VCaP (cell line): Measurements from ENCODE around the gene FGF8.

Experiments
- H3K27ac ChIP-seq: fragments of 450-650 bp; 2 replicates; pipeline ENCODE4 v1.5.1; 2017
- TF ChIP-seq, protein P1 (sequence below): fragments of 450-650 bp; conservative IDR thresholded peaks from 2 replicates; pipeline ENCODE4 v1.5.1; 2017; ENCODE audit warnings: mild to moderate bottlenecking, moderate library complexity

FGF8 gene

DNA sequence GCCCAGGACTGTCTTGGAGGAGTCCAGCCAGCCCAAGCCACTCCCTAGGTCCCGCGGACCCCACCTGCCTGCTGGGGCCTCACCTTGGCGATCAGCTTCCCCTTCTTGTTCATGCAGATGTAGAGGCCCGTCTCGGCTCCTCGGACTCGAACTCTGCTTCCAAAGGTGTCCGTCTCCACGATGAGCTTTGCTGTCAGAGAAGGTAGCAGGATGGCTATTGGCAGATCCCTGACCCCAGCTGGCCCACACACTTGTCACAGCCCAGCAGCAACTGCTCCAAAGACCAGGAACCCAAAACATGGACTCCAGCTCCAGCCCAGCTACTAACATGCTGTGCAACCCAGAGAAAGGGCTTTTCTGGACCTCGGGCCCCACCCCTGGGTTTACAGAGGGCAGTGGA is 4.5 kb downstream of the FGF8 start:
- TF ChIP-seq, protein P1, sequence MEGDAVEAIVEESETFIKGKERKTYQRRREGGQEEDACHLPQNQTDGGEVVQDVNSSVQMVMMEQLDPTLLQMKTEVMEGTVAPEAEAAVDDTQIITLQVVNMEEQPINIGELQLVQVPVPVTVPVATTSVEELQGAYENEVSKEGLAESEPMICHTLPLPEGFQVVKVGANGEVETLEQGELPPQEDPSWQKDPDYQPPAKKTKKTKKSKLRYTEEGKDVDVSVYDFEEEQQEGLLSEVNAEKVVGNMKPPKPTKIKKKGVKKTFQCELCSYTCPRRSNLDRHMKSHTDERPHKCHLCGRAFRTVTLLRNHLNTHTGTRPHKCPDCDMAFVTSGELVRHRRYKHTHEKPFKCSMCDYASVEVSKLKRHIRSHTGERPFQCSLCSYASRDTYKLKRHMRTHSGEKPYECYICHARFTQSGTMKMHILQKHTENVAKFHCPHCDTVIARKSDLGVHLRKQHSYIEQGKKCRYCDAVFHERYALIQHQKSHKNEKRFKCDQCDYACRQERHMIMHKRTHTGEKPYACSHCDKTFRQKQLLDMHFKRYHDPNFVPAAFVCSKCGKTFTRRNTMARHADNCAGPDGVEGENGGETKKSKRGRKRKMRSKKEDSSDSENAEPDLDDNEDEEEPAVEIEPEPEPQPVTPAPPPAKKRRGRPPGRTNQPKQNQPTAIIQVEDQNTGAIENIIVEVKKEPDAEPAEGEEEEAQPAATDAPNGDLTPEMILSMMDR = no peak
- H3K27ac ChIP-seq = no peak overlapping the region

DNA sequence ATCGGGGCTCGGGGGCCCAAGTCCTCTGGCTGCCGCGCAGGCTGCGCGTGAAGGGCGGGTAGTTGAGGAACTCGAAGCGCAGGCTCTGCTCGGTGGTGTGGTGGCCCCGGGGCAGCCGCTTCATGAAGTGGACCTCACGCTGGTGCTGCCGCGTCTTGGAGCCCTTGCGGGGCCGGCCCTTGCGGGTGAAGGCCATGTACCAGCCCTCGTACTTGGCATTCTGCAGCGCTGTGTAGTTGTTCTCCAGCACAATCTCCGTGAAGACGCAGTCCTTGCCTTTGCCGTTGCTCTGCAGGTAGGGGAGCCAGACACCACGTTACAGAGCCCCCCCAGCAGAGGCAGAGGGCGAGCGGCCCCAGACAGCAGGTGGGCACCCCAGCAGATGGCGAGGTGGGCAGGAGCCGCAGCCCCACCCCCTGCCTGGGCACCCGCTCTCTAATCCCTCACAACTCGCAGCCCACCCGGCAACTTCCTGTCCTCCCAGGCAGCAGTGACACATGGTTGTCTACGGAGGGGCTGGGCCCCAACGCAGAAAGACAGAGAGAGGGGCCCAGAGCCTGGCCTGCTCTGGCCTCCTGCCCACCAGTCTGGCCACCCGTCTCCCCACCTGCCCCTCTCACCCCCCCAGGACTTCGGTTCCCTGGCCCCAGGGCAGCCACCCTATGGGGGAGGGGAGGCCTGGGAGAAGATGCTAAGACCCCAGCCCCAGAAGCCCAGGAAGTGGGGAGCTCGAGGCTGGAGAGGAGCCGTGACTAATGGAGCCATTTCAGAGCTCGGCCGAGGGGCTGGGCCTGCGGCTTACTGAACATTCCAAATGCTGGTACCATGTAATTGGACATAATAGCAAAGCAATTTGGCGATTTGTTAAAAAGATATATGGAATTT is 5.3 kb downstream of the FGF8 start:
- TF ChIP-seq, protein P1 = no peak
- H3K27ac ChIP-seq = no peak overlapping the region

DNA sequence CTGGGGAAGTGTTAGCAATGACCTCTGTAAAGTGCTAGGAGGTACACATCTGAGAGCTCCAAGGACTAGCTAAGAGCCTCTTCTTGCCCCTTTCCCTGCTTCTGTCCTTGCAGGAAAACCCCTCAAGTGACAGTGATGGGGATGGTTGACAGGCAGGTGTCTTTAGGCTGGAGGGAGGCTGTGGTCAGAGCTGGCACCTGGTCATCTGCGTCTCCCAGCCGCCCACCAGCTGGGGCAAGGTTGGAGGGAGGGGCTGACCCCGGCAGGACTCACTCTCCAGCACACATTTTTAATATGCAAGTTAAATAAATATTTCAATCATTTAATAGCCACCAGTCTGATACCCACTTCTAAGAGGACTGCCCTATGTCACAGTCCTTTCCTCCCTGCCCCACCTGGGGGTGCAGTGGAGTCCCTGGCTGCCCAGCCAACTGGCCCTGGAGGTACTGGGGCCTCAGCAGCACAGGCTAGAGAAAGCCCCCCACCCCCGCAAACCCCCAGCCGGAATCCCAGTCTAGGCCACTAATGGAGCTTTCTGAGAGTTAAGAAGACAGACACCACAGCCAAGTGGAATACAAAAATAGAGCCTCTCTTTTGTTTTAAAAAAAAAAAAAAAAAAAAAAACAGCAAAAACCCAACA is 6.3 kb downstream of the FGF8 start:
- H3K27ac ChIP-seq = no peak overlapping the region
- TF ChIP-seq, protein P1 = no peak

DNA sequence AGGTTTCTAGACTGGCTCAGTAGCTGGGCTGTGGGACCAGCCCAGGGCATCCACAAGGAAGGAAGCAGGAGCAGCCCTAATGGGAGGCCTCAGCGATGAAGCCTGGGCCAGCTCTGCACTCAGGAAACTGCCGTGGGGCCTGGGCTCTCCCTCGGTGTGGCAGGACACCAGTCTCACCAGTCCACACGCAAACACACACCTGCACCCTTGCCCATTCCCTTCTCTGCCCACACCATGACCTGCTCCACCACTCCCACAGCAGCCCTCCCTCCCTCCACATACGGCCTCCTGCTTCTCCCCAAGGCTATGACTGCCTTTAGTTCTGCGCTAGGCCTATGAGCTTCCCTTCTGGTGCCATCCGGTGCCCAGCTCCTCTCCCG is 7.1 kb downstream of the FGF8 start:
- no peak overlapping the region for H3K27ac ChIP-seq
- TF ChIP-seq, protein P1 = no peak

DNA sequence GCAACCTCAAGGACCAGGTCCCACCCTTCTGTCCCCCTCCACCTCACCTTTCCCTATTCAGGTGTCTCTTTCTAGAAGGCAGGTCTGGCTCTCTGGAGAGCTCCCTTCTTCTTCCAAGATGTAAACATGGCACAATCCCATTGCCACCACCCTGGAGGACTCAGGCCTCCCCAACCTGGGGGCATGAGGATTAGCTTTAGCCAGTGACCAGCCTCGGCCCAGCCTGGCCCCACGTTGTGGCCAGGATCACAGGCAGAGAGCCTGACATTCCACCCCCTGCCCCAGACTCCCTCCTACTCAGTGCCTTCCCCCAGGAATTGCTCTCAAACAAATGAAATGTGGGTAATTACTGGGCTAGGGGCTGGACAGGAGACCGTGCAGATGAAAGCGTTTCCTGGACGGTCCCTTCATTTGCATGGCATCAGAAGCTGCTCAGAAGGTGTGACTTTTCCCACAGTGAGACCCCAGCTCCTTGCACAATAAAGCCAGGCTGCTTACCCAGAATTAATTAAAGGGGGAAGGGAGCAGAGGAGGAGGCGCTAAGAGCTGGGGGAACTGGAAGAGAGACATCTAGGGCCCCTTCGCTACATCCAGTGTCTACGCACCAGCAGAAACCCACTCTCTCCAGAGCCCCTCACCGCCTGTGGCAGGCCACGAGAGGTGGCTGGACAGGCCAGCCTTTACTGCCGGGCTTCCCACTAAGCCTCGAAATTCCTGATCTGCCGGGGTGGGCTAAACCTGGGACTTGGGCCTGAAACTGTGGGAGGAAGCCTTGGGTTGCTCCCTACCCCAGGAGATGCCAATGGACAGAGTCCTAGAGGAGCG is 7.7 kb downstream of the FGF8 start:
- no peak overlapping the region for H3K27ac ChIP-seq
- TF ChIP-seq, protein P1 = no peak

DNA sequence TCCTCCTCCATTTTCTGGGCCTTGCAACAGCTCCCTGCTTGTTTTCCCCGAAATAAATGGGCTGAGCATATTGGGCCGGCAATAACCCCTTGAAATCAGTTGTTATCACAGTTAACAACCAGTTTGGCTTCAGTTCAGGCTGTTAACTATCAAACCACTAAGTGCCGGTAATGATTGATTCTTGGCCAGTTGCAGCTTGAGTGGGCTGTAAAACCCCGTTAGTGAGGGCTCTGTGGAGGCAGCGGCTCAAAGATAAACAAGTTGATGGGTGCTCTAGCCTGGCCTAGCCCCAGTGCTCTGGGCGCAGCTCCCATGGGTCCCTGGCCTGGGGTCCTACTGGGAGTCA is 8.3 kb downstream of the FGF8 start:
- H3K27ac ChIP-seq = no peak overlapping the region
- TF ChIP-seq, protein P1 = no peak
